ENCODE measurements around the gene RFX5. TPM values are rescaled to one million over a fixed set of nuclear protein-coding genes. Genes with fewer than 3 reads are reported as not detected.
A peak's percentile ranks its signal among the peaks of the same experiment; 100 is the strongest.

Gene RFX5
- total RNA-seq, 1 experiment from 2014 or later = 34.1 TPM

GRCh38 chr1:151347523-151348246, 633 bp upstream of the RFX5 start:
- Histone ChIP-seq H3K9me3 (ENCODE audit: low read length) (no peaks in the 10 kb centered on the region), H3K27me3 (ENCODE audit: low read length) (no peaks in the 10 kb centered on the region), H3K4me3 (ENCODE audit: low read length) (peak overlapping the region; percentile 76), H3K4me2 (ENCODE audit: low read length) (peak overlapping the region; percentile 88), H3K27ac (ENCODE audit: low read length) (peak overlapping the region; percentile 6; the same call in 1 of the 2 replicates), H3K9me2 (replicated peaks; ENCODE audit: low read length) (no peaks in the 10 kb centered on the region), H4K20me1 (ENCODE audit: low read length) (no peaks in the 10 kb centered on the region), H3K9ac (ENCODE audit: low read length) (peak overlapping the region; percentile 86; the same call in 1 of the 2 replicates), H3F3A (ENCODE audit: low read length, unreplicated experiment) (no peaks in the 10 kb centered on the region), H3K36me3 (ENCODE audit: low read depth, low read length) (no peaks in the 10 kb centered on the region; the same call in none of the 2 replicates), H2AFZ (ENCODE audit: low read length) (peak overlapping the region; percentile 78), H3K4me1 (ENCODE audit: insufficient read depth, low read length) (peaks cover 14% of the 10 kb centered on the region), H3K79me2 (ENCODE audit: low read length) (peaks cover 11% of the 10 kb centered on the region)
- TF ChIP-seq EZH2phosphoT487 (IDR thresholded peaks at IDR 0.05; ENCODE audit: borderline replicate concordance, low read length) (no peak), CTCF (conservative IDR thresholded peaks at IDR 0.05; ENCODE audit: low read depth, low read length) (no peak), EZH2 (IDR thresholded peaks at IDR 0.05; ENCODE audit: low read length, unreplicated experiment) (no peak)
- DNase-seq = no peak
- BruUV-seq (replicated peaks) = no TSS peak
- ChIA-PET POLR2A (ENCODE audit: unreplicated experiment) (interaction anchor here (0.5 to 0.7 kb wide), 4 partner anchors 11 to 23 kb away, joined by 3 to 4 read pairs (median 4); no protein-coding TSS in a partner anchor), CTCF (interaction anchor here (0.6 kb wide), 1 partner anchor 68 kb away, joined by 4 read pairs; no protein-coding TSS in a partner anchor)
- no peak for ATAC-seq
- intact Hi-C loops (cut with micrococcal nuclease) = loop anchor here (1.0 to 10.0 kb wide), 3 partner anchors 27 to 487 kb away; partner anchors contain the start of genes C2CD4D, PSMB4 and RORC

- no peaks in the 10 kb centered on the region for H3K9me3 ChIP-seq (ENCODE audit: low read length)
- peak overlapping the region; percentile 86 for H3K9ac ChIP-seq (ENCODE audit: low read length)
- intact Hi-C loops (cut with micrococcal nuclease) = loop anchor here (10.0 kb wide), 1 partner anchor 489 kb away; the partner anchor contains the start of genes C2CD4D and RORC
- no peaks in the 10 kb centered on the region for H4K20me1 ChIP-seq (ENCODE audit: low read length)
- peaks cover 11% of the 10 kb centered on the region for H3K79me2 ChIP-seq (ENCODE audit: low read length)
- no peaks in the 10 kb centered on the region for H3K9me2 ChIP-seq (replicated peaks; ENCODE audit: low read length)
- H3K4me1 ChIP-seq (ENCODE audit: insufficient read depth, low read length) = peaks cover 14% of the 10 kb centered on the region
- ATAC-seq = no peak
- TF ChIP-seq CTCF (conservative IDR thresholded peaks at IDR 0.05; ENCODE audit: low read depth, low read length) (no peak), EZH2phosphoT487 (IDR thresholded peaks at IDR 0.05; ENCODE audit: borderline replicate concordance, low read length) (no peak), EZH2 (IDR thresholded peaks at IDR 0.05; ENCODE audit: low read length, unreplicated experiment) (no peak)
- DNase-seq = no peak
- peak overlapping the region; percentile 85 for H3K27ac ChIP-seq (ENCODE audit: low read length)
- peak overlapping the region; percentile 88 for H3K4me2 ChIP-seq (ENCODE audit: low read length)
- H3F3A ChIP-seq (ENCODE audit: low read length, unreplicated experiment) = no peaks in the 10 kb centered on the region
- ChIA-PET POLR2A (ENCODE audit: unreplicated experiment) (no interaction called here), CTCF (no interaction called here)
- H2AFZ ChIP-seq (ENCODE audit: low read length) = peak overlapping the region; percentile 89
- peak overlapping the region; percentile 76 for H3K4me3 ChIP-seq (ENCODE audit: low read length)
- TSS peak; percentile 67 for BruUV-seq (replicated peaks)
- no peaks in the 10 kb centered on the region for H3K27me3 ChIP-seq (ENCODE audit: low read length)
- no peaks in the 10 kb centered on the region; the same call in 1 of the 2 replicates for H3K36me3 ChIP-seq (ENCODE audit: low read depth, low read length)
These were observed 827 bp downstream of the RFX5 start for GRCh38 chr1:151346082-151346768.

All from PC-3 (cell line).